Measurements from ENCODE around the gene LRP1B.

DNA sequence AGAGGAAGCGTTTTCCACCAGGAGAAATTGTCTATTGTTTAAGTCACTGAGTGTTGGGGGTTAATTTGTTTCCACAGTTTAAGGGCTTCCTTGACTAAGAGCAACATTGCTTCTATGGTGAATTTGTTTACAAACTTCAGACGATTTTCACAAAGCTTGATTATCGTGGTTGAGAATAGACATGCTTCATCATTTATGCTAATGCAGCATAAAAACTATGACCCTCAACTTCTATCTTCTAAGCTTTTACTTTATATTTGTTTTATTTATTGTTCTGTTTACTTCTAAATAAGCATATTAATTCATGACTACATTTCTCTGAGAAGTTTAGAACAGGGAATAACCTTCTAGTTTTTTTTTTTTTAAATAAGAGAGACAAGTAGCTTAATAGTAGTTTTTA, 483.5 kb downstream of the LRP1B start:
- TF ChIP-seq PHF8 (IDR thresholded peaks at IDR 0.05; ENCODE audit: borderline replicate concordance, low read depth) (no peak), MYC (IDR thresholded peaks at IDR 0.05; ENCODE audit: borderline replicate concordance, low read length) (no peak), HDAC2 (IDR thresholded peaks at IDR 0.05) (no peak), POLR2A (IDR thresholded peaks at IDR 0.05; ENCODE audit: low read length) (no peak), MAFK (IDR thresholded peaks at IDR 0.05; ENCODE audit: partially characterized antibody) (peak; percentile 45), CBX8 (IDR thresholded peaks at IDR 0.05) (no peak), NR3C1 (IDR thresholded peaks at IDR 0.05) (no peak)
- TF ChIP-seq, protein P1, sequence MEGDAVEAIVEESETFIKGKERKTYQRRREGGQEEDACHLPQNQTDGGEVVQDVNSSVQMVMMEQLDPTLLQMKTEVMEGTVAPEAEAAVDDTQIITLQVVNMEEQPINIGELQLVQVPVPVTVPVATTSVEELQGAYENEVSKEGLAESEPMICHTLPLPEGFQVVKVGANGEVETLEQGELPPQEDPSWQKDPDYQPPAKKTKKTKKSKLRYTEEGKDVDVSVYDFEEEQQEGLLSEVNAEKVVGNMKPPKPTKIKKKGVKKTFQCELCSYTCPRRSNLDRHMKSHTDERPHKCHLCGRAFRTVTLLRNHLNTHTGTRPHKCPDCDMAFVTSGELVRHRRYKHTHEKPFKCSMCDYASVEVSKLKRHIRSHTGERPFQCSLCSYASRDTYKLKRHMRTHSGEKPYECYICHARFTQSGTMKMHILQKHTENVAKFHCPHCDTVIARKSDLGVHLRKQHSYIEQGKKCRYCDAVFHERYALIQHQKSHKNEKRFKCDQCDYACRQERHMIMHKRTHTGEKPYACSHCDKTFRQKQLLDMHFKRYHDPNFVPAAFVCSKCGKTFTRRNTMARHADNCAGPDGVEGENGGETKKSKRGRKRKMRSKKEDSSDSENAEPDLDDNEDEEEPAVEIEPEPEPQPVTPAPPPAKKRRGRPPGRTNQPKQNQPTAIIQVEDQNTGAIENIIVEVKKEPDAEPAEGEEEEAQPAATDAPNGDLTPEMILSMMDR (IDR thresholded peaks at IDR 0.05), result no peak
- TF ChIP-seq, protein P2, sequence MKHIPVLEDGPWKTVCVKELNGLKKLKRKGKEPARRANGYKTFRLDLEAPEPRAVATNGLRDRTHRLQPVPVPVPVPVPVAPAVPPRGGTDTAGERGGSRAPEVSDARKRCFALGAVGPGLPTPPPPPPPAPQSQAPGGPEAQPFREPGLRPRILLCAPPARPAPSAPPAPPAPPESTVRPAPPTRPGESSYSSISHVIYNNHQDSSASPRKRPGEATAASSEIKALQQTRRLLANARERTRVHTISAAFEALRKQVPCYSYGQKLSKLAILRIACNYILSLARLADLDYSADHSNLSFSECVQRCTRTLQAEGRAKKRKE (CRISPR knock-in tag; IDR thresholded peaks at IDR 0.05; ENCODE audit: low read depth), result no peak
- TF ChIP-seq, protein P3, sequence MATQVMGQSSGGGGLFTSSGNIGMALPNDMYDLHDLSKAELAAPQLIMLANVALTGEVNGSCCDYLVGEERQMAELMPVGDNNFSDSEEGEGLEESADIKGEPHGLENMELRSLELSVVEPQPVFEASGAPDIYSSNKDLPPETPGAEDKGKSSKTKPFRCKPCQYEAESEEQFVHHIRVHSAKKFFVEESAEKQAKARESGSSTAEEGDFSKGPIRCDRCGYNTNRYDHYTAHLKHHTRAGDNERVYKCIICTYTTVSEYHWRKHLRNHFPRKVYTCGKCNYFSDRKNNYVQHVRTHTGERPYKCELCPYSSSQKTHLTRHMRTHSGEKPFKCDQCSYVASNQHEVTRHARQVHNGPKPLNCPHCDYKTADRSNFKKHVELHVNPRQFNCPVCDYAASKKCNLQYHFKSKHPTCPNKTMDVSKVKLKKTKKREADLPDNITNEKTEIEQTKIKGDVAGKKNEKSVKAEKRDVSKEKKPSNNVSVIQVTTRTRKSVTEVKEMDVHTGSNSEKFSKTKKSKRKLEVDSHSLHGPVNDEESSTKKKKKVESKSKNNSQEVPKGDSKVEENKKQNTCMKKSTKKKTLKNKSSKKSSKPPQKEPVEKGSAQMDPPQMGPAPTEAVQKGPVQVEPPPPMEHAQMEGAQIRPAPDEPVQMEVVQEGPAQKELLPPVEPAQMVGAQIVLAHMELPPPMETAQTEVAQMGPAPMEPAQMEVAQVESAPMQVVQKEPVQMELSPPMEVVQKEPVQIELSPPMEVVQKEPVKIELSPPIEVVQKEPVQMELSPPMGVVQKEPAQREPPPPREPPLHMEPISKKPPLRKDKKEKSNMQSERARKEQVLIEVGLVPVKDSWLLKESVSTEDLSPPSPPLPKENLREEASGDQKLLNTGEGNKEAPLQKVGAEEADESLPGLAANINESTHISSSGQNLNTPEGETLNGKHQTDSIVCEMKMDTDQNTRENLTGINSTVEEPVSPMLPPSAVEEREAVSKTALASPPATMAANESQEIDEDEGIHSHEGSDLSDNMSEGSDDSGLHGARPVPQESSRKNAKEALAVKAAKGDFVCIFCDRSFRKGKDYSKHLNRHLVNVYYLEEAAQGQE (IDR thresholded peaks at IDR 0.05), result no peak
- TF ChIP-seq, protein P4, sequence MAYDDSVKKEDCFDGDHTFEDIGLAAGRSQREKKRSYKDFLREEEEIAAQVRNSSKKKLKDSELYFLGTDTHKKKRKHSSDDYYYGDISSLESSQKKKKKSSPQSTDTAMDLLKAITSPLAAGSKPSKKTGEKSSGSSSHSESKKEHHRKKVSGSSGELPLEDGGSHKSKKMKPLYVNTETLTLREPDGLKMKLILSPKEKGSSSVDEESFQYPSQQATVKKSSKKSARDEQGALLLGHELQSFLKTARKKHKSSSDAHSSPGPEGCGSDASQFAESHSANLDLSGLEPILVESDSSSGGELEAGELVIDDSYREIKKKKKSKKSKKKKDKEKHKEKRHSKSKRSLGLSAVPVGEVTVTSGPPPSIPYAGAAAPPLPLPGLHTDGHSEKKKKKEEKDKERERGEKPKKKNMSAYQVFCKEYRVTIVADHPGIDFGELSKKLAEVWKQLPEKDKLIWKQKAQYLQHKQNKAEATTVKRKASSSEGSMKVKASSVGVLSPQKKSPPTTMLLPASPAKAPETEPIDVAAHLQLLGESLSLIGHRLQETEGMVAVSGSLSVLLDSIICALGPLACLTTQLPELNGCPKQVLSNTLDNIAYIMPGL (CRISPR knock-in tag; IDR thresholded peaks at IDR 0.05; ENCODE audit: borderline replicate concordance), result no peak
- TF ChIP-seq, protein P5, sequence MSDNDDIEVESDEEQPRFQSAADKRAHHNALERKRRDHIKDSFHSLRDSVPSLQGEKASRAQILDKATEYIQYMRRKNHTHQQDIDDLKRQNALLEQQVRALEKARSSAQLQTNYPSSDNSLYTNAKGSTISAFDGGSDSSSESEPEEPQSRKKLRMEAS (IDR thresholded peaks at IDR 0.05), result no peak

All from A549 (cell line).